ENCODE data around the gene LNPEP. TPM values are rescaled to one million over a fixed set of nuclear protein-coding genes. Genes with fewer than 3 reads are reported as not detected.

Gene LNPEP
- total and polyA plus RNA-seq, 4 donors = 1.9 to 19.7 (median 9.5) TPM

- Histone ChIP-seq H3K27me3 (ENCODE audit: control insufficient read depth in 4 of 4, insufficient read depth in 4 of 4, low read length in 3 of 4) (no peaks in the 10 kb centered on the region), H3K4me1 (ENCODE audit: control insufficient read depth in 4 of 4, insufficient read depth in 4 of 4, low read length in 3 of 4) (no peaks in the 10 kb centered on the region), H3K27ac (ENCODE audit: low read depth in 1 of 2, low read length in 2 of 2) (no peak overlapping the region), H3K9ac (ENCODE audit: low read depth in 1 of 2, low read length in 2 of 2) (no peak overlapping the region), H3K36me3 (ENCODE audit: control insufficient read depth in 4 of 4, insufficient read depth in 3 of 4, low read depth in 1 of 4, low read length in 3 of 4) (peaks cover 2 to 34% (median 21%) of the 10 kb centered on the region in 4 donors), H3K9me3 (ENCODE audit: control insufficient read depth in 4 of 4, low read length in 3 of 4) (no peaks in the 10 kb centered on the region), H3K4me3 (ENCODE audit: low read depth in 1 of 3, low read length in 3 of 3) (no peak overlapping the region)
- TF ChIP-seq RXRA (IDR thresholded peaks at IDR 0.05) (no peak), RAD21 (IDR thresholded peaks at IDR 0.05) (peak in 1 of 2 donors; percentile 5), ATF3 (IDR thresholded peaks at IDR 0.05) (no peak), GABPA (IDR thresholded peaks at IDR 0.05 in 1 of 2, conservative IDR thresholded peaks at IDR 0.05 in 1 of 2) (no peak)
- TF ChIP-seq, protein P1, sequence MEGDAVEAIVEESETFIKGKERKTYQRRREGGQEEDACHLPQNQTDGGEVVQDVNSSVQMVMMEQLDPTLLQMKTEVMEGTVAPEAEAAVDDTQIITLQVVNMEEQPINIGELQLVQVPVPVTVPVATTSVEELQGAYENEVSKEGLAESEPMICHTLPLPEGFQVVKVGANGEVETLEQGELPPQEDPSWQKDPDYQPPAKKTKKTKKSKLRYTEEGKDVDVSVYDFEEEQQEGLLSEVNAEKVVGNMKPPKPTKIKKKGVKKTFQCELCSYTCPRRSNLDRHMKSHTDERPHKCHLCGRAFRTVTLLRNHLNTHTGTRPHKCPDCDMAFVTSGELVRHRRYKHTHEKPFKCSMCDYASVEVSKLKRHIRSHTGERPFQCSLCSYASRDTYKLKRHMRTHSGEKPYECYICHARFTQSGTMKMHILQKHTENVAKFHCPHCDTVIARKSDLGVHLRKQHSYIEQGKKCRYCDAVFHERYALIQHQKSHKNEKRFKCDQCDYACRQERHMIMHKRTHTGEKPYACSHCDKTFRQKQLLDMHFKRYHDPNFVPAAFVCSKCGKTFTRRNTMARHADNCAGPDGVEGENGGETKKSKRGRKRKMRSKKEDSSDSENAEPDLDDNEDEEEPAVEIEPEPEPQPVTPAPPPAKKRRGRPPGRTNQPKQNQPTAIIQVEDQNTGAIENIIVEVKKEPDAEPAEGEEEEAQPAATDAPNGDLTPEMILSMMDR (IDR thresholded peaks at IDR 0.05; ENCODE audit: low read depth, low read length, missing input control) = no peak
- TF ChIP-seq, protein P2, sequence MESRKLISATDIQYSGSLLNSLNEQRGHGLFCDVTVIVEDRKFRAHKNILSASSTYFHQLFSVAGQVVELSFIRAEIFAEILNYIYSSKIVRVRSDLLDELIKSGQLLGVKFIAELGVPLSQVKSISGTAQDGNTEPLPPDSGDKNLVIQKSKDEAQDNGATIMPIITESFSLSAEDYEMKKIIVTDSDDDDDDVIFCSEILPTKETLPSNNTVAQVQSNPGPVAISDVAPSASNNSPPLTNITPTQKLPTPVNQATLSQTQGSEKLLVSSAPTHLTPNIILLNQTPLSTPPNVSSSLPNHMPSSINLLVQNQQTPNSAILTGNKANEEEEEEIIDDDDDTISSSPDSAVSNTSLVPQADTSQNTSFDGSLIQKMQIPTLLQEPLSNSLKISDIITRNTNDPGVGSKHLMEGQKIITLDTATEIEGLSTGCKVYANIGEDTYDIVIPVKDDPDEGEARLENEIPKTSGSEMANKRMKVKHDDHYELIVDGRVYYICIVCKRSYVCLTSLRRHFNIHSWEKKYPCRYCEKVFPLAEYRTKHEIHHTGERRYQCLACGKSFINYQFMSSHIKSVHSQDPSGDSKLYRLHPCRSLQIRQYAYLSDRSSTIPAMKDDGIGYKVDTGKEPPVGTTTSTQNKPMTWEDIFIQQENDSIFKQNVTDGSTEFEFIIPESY (IDR thresholded peaks at IDR 0.05) = no peak
- no peak for DNase-seq (ENCODE audit: low spot score)
- 91% methylated on average over 6 of the region's 6 CpGs for WGBS
Measured at GRCh38 chr5:96901384-96901783, 34.5 kb upstream of the LNPEP start.

DNA sequence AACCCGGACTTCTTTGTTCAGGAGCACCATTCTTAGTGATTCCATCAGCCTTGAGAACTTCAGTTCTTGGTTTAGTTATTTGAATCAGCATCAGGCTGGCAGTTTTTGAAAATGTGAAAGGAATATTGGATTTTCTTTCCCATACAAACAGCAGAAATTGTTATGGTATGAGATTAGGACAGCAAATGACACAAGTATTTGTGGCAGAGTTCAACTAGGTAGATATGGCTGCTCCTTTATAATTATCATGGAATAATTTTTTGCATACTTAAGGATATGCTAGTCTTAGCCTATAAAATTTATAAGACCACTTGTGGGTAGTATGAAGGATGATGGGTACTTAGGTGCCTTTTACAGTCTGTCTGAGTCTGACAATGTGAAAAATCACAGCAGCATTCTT lies 34.0 kb upstream of the LNPEP start:
- H3K36me3 ChIP-seq (ENCODE audit: control insufficient read depth in 4 of 4, insufficient read depth in 3 of 4, low read depth in 1 of 4, low read length in 3 of 4) = peaks cover 2 to 30% (median 20%) of the 10 kb centered on the region in 4 donors

More for the DNA sequence above, 34.0 kb upstream of the LNPEP start:
- 95% methylated on average over 1 of the region's 1 CpG for WGBS
- Histone ChIP-seq H3K4me1 (ENCODE audit: control insufficient read depth in 4 of 4, insufficient read depth in 4 of 4, low read length in 3 of 4) (no peaks in the 10 kb centered on the region), H3K9me3 (ENCODE audit: control insufficient read depth in 4 of 4, low read length in 3 of 4) (no peaks in the 10 kb centered on the region), H3K27ac (ENCODE audit: low read depth in 1 of 2, low read length in 2 of 2) (no peak overlapping the region), H3K9ac (ENCODE audit: low read depth in 1 of 2, low read length in 2 of 2) (no peak overlapping the region), H3K27me3 (ENCODE audit: control insufficient read depth in 4 of 4, insufficient read depth in 4 of 4, low read length in 3 of 4) (no peaks in the 10 kb centered on the region), H3K4me3 (ENCODE audit: low read depth in 1 of 3, low read length in 3 of 3) (no peak overlapping the region)
- DNase-seq (ENCODE audit: low spot score) = no peak
- no peak for TF ChIP-seq SP1 (IDR thresholded peaks at IDR 0.05)
- no peak for TF ChIP-seq EGR1 (IDR thresholded peaks at IDR 0.05; ENCODE audit: low read depth in 2 of 2)
- TF ChIP-seq RAD21 (IDR thresholded peaks at IDR 0.05) = no peak
- no peak for TF ChIP-seq NR2F2 (IDR thresholded peaks at IDR 0.05)
- TF ChIP-seq REST (IDR thresholded peaks at IDR 0.05) = no peak
- TF ChIP-seq, protein P1 (IDR thresholded peaks at IDR 0.05; ENCODE audit: low read depth, low read length, missing input control) = no peak
- no peak for TF ChIP-seq ATF3 (IDR thresholded peaks at IDR 0.05)
- TF ChIP-seq TAF1 (conservative IDR thresholded peaks at IDR 0.05) = no peak
- no peak for TF ChIP-seq RXRA (IDR thresholded peaks at IDR 0.05)
- no peak for TF ChIP-seq YY1 (IDR thresholded peaks at IDR 0.05)
- no peak for TF ChIP-seq FOXA2 (IDR thresholded peaks at IDR 0.05)
- no peak for TF ChIP-seq JUND (IDR thresholded peaks at IDR 0.05)
- TF ChIP-seq HNF4G (IDR thresholded peaks at IDR 0.05) = no peak

Measured in liver (tissue), 9 donors.